Kidney capillary endothelial cell (primary cell): ENCODE results near the gene MED15.
"Not testable (repeated sequence)": the region's sequence is repeated elsewhere in the genome, so short reads cannot be mapped to it uniquely, and the experiment has no call there.

Source experiments
- DNase-seq: peaks from one replicate; pipeline ENCODE4 v3.0.0-alpha.2; 2018; ENCODE audit warnings: low spot score

MED15 gene

GRCh38 chr22:20484948-20485683, 22.3 kb upstream of the MED15 start:
- DNase-seq, result no peak

GRCh38 chr22:20486229-20486628, 21.2 kb upstream of the MED15 start:
- DNase-seq, result no peak

- no peak for DNase-seq
Observed at GRCh38 chr22:20487715-20488114, 19.7 kb upstream of the MED15 start.

- DNase-seq, result no peak
Observed at GRCh38 chr22:20488946-20489345, 18.5 kb upstream of the MED15 start.

- no peak for DNase-seq
Observed at GRCh38 chr22:20490183-20490940, 17.0 kb upstream of the MED15 start.

- no peak for DNase-seq
Observed at GRCh38 chr22:20490941-20491307, 16.5 kb upstream of the MED15 start.

- no peak for DNase-seq
Observed at GRCh38 chr22:20491346-20491745, 16.1 kb upstream of the MED15 start.

- DNase-seq, result no peak
Observed at GRCh38 chr22:20494978-20495860, 12.2 kb upstream of the MED15 start, which contains the start of gene KLHL22. KLHL22 (minus strand) TSS chr22:20495795; CDS start chr22:20489211, 6,584 bp downstream.

GRCh38 chr22:20495861-20496681, 11.3 kb upstream of the MED15 start:
- peak; percentile 73 for DNase-seq

- DNase-seq, result no peak
Observed at GRCh38 chr22:20497426-20497825, 10.0 kb upstream of the MED15 start.

GRCh38 chr22:20498913-20499312, 8.5 kb upstream of the MED15 start:
- DNase-seq, result no peak

- DNase-seq, result no peak
Observed at GRCh38 chr22:20499769-20500168, 7.6 kb upstream of the MED15 start.

GRCh38 chr22:20503816-20504215, 3.6 kb upstream of the MED15 start:
- DNase-seq, result no peak

GRCh38 chr22:20504293-20504922, 3.0 kb upstream of the MED15 start:
- not testable (repeated sequence) for DNase-seq

GRCh38 chr22:20506543-20507252, 712 bp upstream of the MED15 start:
- DNase-seq, result no peak

GRCh38 chr22:20508067-20508755, 801 bp downstream of the MED15 start:
- DNase-seq, result not testable (repeated sequence)

- no peak for DNase-seq
Observed at GRCh38 chr22:20508815-20509271, 1.4 kb downstream of the MED15 start.

GRCh38 chr22:20509344-20510047, 2.1 kb downstream of the MED15 start:
- DNase-seq, result peak; percentile 90
